Stimulated activated CD4-positive, alpha-beta T cell treated with anti-CD3 and anti-CD28 coated beads, Interleukin-4, amount 100 ng/mL, for 24 hours (primary cell): ENCODE data around the gene ZNF644.

Experiments
- DNase-seq: peaks from one replicate; pipeline ENCODE4 v3.0.0-alpha.2; 2020

ZNF644 gene

GRCh38 chr1:91020967-91021685, 709 bp downstream of the ZNF644 start:
- peak; percentile 74 for DNase-seq

DNA sequence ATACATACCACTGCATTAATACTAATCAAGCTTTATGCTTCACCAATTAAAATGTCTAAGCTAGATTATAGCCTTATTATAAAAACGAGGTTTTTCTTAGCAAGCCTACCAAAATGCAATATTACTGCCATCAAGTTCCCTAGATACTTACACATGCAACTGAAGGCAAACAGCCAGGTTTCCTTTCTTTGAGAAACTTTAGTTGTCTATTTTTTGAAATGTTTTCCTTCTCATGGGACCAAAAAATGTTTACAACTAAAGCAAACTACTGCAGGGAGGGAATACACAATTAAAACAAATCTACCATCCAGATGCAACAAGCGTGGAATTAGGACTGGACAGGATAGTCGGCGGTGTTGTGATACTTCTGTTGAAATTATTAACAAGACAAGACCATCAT, 1.3 kb downstream of the ZNF644 start:
- DNase-seq = no peak

DNA sequence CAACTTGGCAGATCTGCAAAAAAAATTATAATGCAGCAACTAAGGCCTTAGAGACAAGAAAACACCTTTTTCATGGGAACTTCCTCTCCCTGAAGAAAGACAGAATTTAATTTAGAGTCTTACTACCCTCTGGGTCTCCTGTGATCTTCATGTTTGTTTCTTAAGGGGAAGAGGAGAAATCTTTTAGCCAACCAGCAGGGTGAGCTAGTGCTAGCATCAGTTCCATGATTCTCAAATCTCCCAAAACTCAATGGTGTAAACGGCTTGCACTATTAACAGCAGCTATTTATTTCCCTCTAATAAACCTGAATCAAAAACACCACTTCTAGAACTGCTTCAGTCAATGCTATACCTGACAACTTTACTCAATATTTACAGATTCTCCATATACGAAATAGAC, 3.8 kb downstream of the ZNF644 start:
- DNase-seq = no peak

GRCh38 chr1:91015794-91016550, 5.9 kb downstream of the ZNF644 start:
- DNase-seq = no peak

GRCh38 chr1:91015358-91015780, 6.5 kb downstream of the ZNF644 start:
- no peak for DNase-seq

GRCh38 chr1:91014475-91014874, 7.4 kb downstream of the ZNF644 start:
- DNase-seq = no peak

GRCh38 chr1:91013302-91013701, 8.5 kb downstream of the ZNF644 start:
- no peak for DNase-seq

GRCh38 chr1:91012196-91012595, 9.6 kb downstream of the ZNF644 start:
- no peak for DNase-seq

DNA sequence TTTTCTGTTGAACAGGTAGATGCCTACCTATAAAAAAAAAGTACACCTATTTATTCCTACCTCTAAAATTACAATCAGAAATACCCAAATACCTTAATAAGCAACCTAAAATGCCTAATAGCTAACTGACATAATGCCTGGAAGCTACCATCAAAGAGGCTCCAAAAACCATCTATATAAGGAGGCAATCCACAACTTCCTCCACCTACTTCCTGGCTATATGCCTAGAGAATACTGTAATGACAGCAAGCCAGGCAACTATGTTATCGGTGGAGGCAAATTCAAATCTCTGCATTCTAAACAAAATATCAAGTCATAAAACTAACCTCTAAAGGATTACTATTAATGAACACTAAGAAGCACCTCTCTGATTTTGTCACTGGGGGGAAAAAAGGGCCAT, 10.1 kb downstream of the ZNF644 start:
- no peak for DNase-seq

DNA sequence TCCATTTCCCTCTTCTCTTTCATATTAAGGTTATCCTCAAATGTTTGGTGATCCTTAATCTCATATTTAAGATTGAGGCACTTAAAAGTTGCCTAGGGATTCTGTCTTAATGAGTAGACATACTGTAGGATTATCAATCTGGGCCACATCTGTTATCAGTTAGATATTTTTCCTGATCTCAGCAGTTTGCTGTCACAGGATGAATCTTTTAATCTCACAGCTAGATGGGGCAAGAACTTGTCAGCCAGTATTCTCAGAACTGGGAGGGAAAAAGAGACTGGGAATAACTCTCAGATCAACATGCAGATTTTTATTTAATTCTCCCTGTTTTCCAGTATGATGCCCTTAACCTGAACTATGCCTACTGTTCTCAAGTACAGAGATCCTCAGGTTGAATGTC, 14.0 kb downstream of the ZNF644 start:
- DNase-seq = no peak

- DNase-seq = no peak
Observed at GRCh38 chr1:91007092-91007491, 14.7 kb downstream of the ZNF644 start.

- DNase-seq = no peak
Observed at GRCh38 chr1:91006113-91006908, 15.5 kb downstream of the ZNF644 start.

DNA sequence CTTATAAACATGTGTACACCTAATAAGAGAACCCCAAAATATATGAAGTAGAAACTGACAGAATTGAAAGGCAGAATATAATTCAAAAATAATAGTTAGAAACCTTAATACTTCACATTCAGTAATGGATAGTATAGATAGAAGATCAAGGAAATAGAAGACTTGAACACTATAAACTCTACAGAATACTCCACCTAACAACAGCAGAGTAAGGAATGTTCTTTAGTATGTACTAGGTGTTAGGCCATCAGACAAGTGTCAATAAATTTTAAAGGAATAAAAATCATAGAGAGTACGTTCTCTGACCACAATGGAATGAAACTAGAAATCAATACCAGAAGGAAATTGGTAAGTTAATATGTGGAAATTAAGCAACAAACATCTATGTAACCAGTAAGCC, 16.6 kb downstream of the ZNF644 start:
- no peak for DNase-seq

DNA sequence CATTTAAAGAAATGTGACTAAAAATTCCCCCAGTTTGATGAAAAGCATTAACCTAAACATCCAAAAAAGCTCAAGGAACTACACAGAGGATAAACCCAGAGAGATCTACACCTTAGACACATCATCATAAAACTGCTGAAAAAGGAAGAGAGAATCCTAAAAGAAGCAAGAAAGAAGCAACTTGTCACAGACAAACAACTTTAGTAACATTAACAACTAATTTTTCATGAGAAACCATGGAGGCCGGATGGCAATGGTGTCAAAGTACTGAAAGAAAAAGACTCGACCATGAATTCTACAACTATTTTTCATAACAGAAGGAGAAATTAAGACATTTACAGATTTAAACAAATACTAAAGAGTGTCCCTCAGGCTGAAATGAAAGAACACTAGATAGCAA, 17.7 kb downstream of the ZNF644 start:
- no peak for DNase-seq

- no peak for DNase-seq
Observed at GRCh38 chr1:90996742-90997413, 25.0 kb downstream of the ZNF644 start.

GRCh38 chr1:90995311-90995894, 26.4 kb downstream of the ZNF644 start:
- no peak for DNase-seq

GRCh38 chr1:90994461-90994860, 27.4 kb downstream of the ZNF644 start:
- DNase-seq = no peak

DNA sequence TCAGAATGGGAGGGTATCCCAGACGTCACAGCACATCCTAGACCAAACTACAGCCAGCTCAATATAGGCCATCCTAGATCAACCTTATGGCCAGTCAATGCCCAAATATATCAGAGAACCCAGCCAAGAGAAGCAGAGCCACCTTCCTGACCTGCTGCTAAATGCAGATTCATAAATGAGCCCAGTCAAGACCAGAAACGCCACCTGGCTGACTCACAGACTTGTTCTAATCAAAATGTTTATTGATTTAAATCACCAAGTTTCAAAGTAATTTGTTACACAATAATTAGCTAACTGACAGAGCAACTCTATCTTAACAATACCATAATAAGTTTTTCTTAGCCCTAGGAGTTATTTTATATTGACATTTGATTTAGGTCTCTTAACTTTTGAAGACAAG, 28.6 kb downstream of the ZNF644 start:
- no peak for DNase-seq

GRCh38 chr1:90990779-90991178, 31.1 kb downstream of the ZNF644 start:
- no peak for DNase-seq

DNA sequence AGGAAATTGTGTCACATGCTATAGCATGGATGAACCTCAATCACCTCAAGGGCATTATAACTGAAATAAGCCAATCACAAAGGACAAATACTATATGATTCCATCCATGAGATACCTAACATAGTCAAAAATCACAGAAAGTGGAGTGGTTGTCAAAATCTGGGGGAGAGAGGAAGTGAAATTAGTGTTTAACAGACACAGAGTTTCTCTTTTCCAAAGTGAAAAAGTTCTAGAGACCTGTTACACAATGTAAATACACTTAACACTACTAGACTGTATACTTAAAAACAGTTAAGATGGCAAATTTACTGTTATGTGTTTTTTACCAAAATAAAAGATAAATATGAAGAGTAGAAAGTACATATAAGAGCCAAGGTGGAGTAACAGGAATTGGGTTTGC, 31.8 kb downstream of the ZNF644 start:
- DNase-seq = no peak

DNA sequence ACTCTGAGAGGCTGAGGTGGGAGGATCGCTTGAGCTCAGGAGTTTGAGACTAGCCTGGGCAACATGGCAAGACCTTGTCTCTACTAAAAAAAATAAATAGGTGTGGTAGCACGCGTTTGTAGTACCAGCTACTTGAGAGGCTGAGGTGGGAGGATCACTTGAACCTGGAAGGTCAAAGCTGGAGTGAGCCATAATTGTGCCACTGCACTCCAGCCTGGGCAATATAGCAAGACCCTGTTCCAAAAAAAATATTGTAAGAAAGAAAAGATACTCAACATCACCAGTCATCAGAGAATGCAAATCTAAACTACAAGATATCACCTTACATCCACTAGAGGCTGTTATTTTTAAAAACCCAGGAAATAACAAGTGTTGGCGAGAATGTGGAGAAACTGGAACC, 32.5 kb downstream of the ZNF644 start:
- no peak for DNase-seq

- DNase-seq = no peak
Observed at GRCh38 chr1:90987841-90988240, 34.0 kb downstream of the ZNF644 start.

GRCh38 chr1:90986953-90987352, 34.9 kb downstream of the ZNF644 start:
- DNase-seq = no peak
